Stimulated activated naive CD4-positive, alpha-beta T cell (primary cell): ENCODE results near the gene GPC2.

Experiments used
- DNase-seq, 6 experiments: peaks; one replicate each; lab custom pipeline; 2025; lab: John Stamatoyannopoulos, UW

The GPC2 gene

DNA sequence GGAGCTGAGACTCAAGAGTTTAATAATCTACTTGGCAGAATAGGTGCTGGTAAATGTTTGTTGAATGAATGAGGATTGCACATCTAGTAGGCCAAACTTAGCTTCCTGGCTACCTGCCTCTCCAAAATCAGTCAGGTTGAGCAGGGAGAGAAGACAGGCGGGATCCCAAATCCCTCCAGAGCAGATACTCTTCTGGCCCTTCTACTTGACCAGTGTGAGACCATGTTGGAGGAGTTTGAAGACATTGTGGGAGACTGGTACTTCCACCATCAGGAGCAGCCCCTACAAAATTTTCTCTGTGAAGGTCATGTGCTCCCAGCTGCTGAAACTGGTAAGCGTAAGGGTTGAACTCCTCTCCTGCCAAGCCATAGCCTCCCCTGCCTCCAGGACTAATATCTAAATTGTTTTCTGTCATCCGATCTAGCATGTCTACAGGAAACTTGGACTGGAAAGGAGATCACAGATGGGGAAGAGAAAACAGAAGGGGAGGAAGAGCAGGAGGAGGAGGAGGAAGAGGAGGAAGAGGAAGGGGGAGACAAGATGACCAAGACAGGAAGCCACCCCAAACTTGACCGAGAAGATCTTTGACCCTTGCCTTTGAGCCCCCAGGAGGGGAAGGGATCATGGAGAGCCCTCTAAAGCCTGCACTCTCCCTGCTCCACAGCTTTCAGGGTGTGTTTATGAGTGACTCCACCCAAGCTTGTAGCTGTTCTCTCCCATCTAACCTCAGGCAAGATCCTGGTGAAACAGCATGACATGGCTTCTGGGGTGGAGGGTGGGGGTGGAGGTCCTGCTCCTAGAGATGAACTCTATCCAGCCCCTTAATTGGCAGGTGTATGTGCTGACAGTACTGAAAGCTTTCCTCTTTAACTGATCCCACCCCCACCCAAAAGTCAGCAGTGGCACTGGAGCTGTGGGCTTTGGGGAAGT is 52.6 kb downstream of the GPC2 start:
- no peak for DNase-seq

- DNase-seq, result no peak
These were observed 54.6 kb downstream of the GPC2 start for GRCh38 chr7:100122568-100122967.

- DNase-seq, result no peak
These were observed 55.1 kb downstream of the GPC2 start for GRCh38 chr7:100122067-100122466.

DNA sequence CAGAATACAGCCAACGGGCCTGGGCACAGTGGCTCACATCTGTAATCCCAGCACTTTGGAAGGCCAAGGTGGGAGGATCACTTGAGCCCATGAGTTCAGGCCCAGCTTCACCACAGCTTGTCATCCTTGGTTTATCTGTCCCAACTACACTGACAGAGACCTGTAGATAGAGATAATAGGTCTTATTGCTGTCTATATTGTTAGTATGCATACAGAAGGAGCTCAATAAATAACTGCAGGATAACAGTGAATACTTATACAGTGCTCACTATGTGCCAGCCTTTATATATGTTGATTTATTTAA is 56.5 kb downstream of the GPC2 start:
- no peak for DNase-seq

- peak; percentile 51 to 88 (median 72) for DNase-seq
These were observed 57.0 kb downstream of the GPC2 start for GRCh38 chr7:100119970-100120732.
